ENCODE results near the gene TMTC1.

Gene TMTC1

DNA sequence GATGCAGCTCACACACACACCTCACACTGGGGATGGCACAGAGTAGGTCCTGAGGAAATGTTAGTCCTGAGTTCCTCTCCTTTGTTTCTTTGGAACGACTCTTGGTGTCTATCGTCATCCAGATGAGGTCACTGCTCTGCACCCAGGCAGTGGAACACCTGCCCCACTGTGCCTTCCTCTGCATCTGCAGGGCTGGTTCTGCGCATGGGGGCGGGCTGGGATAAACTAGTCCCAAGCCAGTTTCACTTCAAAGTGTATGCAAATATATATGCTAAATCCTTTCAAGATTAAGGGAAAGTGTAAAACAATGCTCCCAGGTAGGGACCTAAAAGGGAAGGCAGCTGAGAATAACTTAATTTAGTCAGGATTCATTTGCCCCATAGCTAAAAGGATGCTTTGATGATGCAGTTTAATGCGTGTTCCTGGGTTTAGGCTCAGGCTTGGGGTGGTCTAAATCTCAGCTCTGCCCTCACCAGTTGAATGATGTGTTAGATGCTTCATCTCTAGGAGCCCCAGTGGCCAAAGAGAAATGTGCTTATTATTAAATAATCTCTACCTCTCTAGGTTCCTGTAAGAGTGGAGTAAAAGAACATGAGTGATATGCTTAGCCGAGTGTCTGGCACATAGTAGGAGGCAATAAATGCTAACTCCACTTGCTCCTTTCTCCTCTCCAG, 239.2 kb downstream of the TMTC1 start:
- H3K4me3 ChIP-seq (ENCODE audit: low read depth, low read length) = no peak overlapping the region
- TF ChIP-seq, protein P1, sequence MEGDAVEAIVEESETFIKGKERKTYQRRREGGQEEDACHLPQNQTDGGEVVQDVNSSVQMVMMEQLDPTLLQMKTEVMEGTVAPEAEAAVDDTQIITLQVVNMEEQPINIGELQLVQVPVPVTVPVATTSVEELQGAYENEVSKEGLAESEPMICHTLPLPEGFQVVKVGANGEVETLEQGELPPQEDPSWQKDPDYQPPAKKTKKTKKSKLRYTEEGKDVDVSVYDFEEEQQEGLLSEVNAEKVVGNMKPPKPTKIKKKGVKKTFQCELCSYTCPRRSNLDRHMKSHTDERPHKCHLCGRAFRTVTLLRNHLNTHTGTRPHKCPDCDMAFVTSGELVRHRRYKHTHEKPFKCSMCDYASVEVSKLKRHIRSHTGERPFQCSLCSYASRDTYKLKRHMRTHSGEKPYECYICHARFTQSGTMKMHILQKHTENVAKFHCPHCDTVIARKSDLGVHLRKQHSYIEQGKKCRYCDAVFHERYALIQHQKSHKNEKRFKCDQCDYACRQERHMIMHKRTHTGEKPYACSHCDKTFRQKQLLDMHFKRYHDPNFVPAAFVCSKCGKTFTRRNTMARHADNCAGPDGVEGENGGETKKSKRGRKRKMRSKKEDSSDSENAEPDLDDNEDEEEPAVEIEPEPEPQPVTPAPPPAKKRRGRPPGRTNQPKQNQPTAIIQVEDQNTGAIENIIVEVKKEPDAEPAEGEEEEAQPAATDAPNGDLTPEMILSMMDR (IDR thresholded peaks at IDR 0.05; ENCODE audit: borderline replicate concordance, insufficient read depth, low read depth, low read length) = no peak

GRCh38 chr12:29543036-29543435, 240.7 kb downstream of the TMTC1 start:
- H3K4me3 ChIP-seq (ENCODE audit: low read depth, low read length) = no peak overlapping the region
- TF ChIP-seq, protein P1 (IDR thresholded peaks at IDR 0.05; ENCODE audit: borderline replicate concordance, insufficient read depth, low read depth, low read length) = no peak

DNA sequence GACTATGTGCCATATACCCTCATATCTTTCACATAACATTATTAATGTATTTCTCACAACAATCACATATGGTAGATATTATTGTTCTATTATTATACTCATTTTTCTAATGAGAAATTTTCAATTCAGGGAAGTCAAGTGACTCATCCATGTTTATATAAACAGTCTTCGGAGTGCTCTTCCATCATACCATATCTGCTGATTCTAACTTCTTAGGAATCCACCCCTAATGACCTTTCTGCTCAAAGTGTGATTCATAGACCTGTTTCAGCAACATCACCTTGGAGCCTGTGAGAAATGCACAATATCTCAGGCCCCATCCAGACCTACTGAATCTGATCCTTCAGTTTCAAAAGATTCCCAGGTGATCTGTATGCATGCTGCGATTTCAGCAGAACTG, 246.4 kb downstream of the TMTC1 start:
- TF ChIP-seq, protein P1 (IDR thresholded peaks at IDR 0.05; ENCODE audit: borderline replicate concordance, insufficient read depth, low read depth, low read length) = no peak
- H3K4me3 ChIP-seq (ENCODE audit: low read depth, low read length) = no peak overlapping the region

DNA sequence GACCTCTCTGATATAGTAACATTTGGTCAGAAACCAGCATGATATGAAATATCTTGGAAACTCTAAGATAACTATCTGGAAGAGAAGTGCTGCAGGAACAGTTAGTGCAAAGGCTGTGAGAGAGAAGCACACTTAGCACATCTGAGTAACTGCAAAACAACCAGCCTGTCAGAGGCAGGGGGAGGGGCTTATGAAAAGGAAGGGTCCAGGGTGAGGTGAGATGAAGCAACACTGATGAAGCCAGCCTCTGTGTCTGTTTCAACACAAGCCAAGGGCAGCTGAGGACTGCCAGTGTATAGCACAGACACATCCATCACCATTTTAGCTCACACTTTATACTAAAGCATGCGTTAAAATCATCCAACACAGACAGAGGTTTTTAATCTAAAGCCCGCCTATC, 248.8 kb downstream of the TMTC1 start:
- TF ChIP-seq, protein P1 (IDR thresholded peaks at IDR 0.05; ENCODE audit: borderline replicate concordance, insufficient read depth, low read depth, low read length) = no peak
- H3K4me3 ChIP-seq (ENCODE audit: low read depth, low read length) = no peak overlapping the region

GRCh38 chr12:29533815-29534489, 249.8 kb downstream of the TMTC1 start:
- no peak overlapping the region for H3K4me3 ChIP-seq (ENCODE audit: low read depth, low read length)
- TF ChIP-seq, protein P1 (IDR thresholded peaks at IDR 0.05; ENCODE audit: borderline replicate concordance, insufficient read depth, low read depth, low read length) = no peak

DNA sequence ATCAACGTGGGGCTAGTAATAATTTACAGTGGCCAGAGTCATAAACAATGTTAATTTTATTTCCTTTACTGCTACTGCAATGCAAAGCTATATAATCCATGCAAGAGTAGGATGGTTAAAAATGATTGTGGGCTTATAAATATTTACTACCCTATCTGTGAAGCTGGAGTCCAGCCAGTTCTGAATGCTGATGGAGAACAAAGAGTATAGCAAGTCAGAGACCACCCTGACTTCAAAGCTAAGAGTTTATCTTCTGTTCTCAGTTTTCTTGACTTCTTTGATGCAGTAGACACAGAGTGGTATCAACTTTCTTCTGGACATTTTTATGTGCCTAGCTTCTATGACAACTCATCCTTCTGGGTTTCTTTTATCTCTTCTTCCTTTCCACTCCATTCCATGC, 252.3 kb downstream of the TMTC1 start:
- H3K4me3 ChIP-seq (ENCODE audit: low read depth, low read length) = no peak overlapping the region
- TF ChIP-seq, protein P1 (IDR thresholded peaks at IDR 0.05; ENCODE audit: borderline replicate concordance, insufficient read depth, low read depth, low read length) = no peak

- H3K4me3 ChIP-seq (ENCODE audit: low read depth, low read length) = no peak overlapping the region
Observed at GRCh38 chr12:29530436-29530835, 253.3 kb downstream of the TMTC1 start.

More at GRCh38 chr12:29530436-29530835, 253.3 kb downstream of the TMTC1 start:
- TF ChIP-seq, protein P1 (IDR thresholded peaks at IDR 0.05; ENCODE audit: borderline replicate concordance, insufficient read depth, low read depth, low read length) = no peak
